Measurements from ENCODE around the gene RAB24. TPM values are rescaled to one million over a fixed set of nuclear protein-coding genes. Genes with fewer than 3 reads are reported as not detected.

Gene RAB24
- polyA plus RNA-seq, 1 experiment: 35.4 TPM

DNA sequence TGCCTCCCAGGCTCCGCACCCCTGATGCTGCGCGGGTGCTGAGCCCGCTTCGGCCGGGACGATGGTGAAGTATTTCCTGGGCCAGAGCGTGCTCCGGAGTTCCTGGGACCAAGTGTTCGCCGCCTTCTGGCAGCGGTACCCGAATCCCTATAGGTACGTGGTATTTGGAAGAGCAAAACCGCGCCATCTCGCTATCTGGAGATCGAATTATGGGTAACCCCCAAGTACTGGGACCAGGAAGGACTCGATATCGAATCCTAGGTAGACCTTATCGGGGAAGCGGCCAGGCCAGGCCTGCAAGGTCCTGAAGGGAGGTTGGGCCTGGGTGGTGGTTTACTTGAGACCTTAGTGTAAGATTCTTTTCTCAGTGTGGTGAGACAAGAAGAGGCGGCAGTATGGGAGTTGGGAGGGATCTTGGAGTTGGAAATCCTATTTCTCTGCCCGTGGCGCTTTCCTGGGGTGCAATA, 439 bp upstream of the RAB24 start:
- peak overlapping the region; percentile 39 for H3K27ac ChIP-seq (ENCODE audit: low read depth, low read length)
- TF ChIP-seq, protein P1, sequence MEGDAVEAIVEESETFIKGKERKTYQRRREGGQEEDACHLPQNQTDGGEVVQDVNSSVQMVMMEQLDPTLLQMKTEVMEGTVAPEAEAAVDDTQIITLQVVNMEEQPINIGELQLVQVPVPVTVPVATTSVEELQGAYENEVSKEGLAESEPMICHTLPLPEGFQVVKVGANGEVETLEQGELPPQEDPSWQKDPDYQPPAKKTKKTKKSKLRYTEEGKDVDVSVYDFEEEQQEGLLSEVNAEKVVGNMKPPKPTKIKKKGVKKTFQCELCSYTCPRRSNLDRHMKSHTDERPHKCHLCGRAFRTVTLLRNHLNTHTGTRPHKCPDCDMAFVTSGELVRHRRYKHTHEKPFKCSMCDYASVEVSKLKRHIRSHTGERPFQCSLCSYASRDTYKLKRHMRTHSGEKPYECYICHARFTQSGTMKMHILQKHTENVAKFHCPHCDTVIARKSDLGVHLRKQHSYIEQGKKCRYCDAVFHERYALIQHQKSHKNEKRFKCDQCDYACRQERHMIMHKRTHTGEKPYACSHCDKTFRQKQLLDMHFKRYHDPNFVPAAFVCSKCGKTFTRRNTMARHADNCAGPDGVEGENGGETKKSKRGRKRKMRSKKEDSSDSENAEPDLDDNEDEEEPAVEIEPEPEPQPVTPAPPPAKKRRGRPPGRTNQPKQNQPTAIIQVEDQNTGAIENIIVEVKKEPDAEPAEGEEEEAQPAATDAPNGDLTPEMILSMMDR (IDR thresholded peaks at IDR 0.05; ENCODE audit: low read depth, low read length): no peak
- H3K9me3 ChIP-seq (ENCODE audit: control insufficient read depth, insufficient read depth, low read length): no peaks in the 10 kb centered on the region; the same call in 1 of the 2 replicates

DNA sequence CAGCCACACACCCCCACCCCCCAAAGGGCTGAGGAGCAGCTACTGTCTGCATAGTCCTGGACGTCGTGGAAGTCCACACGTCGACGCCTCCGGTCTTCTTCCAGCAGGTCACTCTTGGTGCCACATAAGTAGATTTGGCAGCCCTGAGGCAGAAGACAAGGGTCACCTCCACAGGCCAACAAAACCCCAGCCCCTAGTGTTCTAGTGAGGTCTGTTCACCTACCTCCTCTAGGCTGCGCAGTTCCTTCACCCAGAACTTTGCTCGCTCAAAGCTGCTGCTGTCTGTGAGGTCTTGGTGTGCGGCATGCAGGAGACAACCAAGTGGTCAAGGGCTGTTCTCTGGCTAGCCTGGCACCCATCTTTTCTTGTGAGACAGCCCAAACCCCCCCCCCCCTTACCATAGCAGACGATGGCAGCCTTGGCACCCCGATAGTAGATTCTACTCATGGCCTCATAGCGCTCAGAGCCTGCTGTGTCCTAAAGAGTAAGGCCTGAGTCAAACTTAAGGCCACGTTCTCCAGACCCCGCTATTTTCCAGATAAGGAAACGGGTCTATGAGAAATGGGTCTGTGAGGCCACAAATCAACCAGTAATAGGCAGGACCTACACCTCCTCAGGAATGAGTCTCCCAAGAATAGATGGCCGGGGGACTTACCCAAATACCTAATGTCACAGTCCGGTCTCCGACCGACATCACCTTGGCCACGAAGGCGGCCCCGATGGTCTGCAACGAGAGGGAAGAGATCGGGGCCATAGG, 987 bp downstream of the RAB24 start:
- TF ChIP-seq, protein P1 (IDR thresholded peaks at IDR 0.05; ENCODE audit: low read depth, low read length): peak; percentile 26
- DNase-seq (ENCODE audit: low read depth, low spot score): no peak
- Histone ChIP-seq H3K27me3 (ENCODE audit: control insufficient read depth, insufficient read depth, low read length) (no peaks in the 10 kb centered on the region), H3K27ac (ENCODE audit: low read depth, low read length) (peak overlapping the region; percentile 47), H3K4me3 (ENCODE audit: low read depth, low read length) (peak overlapping the region; percentile 89), H3K9me3 (ENCODE audit: control insufficient read depth, insufficient read depth, low read length) (no peaks in the 10 kb centered on the region; the same call in 1 of the 2 replicates)
- ChIA-PET POLR2A (no interaction called here), CTCF (interaction anchor here (0.8 to 4.0 kb wide), 2 partner anchors 189 to 231 kb away, joined by 5 to 33 read pairs; no protein-coding TSS in a partner anchor)

More for the DNA sequence above, 439 bp upstream of the RAB24 start:
- Histone ChIP-seq H3K4me3 (ENCODE audit: low read depth, low read length) (peak overlapping the region; percentile 89), H3K27me3 (ENCODE audit: control insufficient read depth, insufficient read depth, low read length) (no peaks in the 10 kb centered on the region)
- CTCF ChIA-PET: interaction anchor here (1.0 to 4.0 kb wide), 4 partner anchors 10 to 230 kb away, joined by 3 to 33 read pairs (median 4); no protein-coding TSS in a partner anchor
- no peak for DNase-seq (ENCODE audit: low read depth, low spot score)
- POLR2A ChIA-PET: interaction anchor here (0.6 to 1.2 kb wide), 2 partner anchors 9 to 183 kb away, joined by 4 to 7 read pairs; no protein-coding TSS in a partner anchor

DNA sequence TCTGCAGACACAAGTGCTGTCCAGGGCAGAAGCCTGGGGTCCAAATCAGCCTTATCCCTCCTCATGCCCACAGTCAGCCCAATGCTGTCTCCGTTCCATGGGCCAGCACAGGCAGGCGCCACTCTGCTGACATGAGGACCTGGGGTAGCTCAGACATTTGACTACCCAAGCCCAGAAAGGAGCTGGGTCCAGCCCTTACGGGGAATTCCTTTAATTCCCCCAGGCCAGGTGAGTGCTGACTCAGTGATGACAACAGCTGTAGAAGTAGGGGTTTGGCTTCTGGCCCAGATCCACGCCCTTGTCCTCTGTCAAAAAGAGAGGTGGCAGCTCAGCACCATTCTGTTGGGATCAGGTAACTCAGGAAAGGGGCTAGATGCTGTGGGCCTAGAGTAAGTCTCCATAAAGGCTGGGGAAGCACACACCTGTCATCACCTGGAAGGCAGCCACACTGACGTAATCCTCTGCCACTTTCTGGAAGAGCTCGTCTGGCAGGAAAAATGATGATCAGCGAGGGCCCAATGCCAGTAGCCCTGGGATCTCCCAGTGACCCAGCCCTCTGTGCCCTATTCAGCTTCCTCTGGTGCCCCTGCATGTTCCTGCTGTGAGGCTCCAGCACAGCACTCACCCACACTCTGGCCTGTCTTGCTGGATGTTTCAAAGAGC, 1.9 kb downstream of the RAB24 start:
- DNase-seq (ENCODE audit: low read depth, low spot score): no peak
- TF ChIP-seq, protein P1 (IDR thresholded peaks at IDR 0.05; ENCODE audit: low read depth, low read length): no peak
- ChIA-PET POLR2A (no interaction called here), CTCF (interaction anchor here (0.8 to 4.0 kb wide), 3 partner anchors 8 to 230 kb away, joined by 5 to 33 read pairs (median 22); no protein-coding TSS in a partner anchor)
- no peaks in the 10 kb centered on the region for H3K27me3 ChIP-seq (ENCODE audit: control insufficient read depth, insufficient read depth, low read length)
- H3K4me3 ChIP-seq (ENCODE audit: low read depth, low read length): no peak overlapping the region
- H3K9me3 ChIP-seq (ENCODE audit: control insufficient read depth, insufficient read depth, low read length): no peaks in the 10 kb centered on the region; the same call in 1 of the 2 replicates
- H3K27ac ChIP-seq (ENCODE audit: low read depth, low read length): no peak overlapping the region

GRCh38 chr5:177300951-177301350, 2.6 kb downstream of the RAB24 start:
- no peak for DNase-seq (ENCODE audit: low read depth, low spot score)
- POLR2A ChIA-PET: interaction anchor here (0.6 kb wide), 1 partner anchor 70 kb away, joined by 5 read pairs; no protein-coding TSS in a partner anchor
- no peaks in the 10 kb centered on the region for H3K27me3 ChIP-seq (ENCODE audit: control insufficient read depth, insufficient read depth, low read length)
- no peaks in the 10 kb centered on the region; the same call in 1 of the 2 replicates for H3K9me3 ChIP-seq (ENCODE audit: control insufficient read depth, insufficient read depth, low read length)
- CTCF ChIA-PET: interaction anchor here (2.8 to 4.0 kb wide), 2 partner anchors 9 to 187 kb away, joined by 22 to 33 read pairs; no protein-coding TSS in a partner anchor
- no peak overlapping the region for H3K27ac ChIP-seq (ENCODE audit: low read depth, low read length)
- TF ChIP-seq, protein P1 (IDR thresholded peaks at IDR 0.05; ENCODE audit: low read depth, low read length): no peak
- H3K4me3 ChIP-seq (ENCODE audit: low read depth, low read length): no peak overlapping the region
